Lower leg skin (tissue), 4 donors: ENCODE data around the gene CDYL2. TPM values are rescaled to one million over a fixed set of nuclear protein-coding genes. Genes with fewer than 3 reads are reported as not detected.

Experiments used
- DNase-seq, 2 donors: peaks; one replicate each; pipeline ENCODE4 v3.0.0-alpha.2; 2019; ENCODE audit warnings: low spot score in 2 of 2
- H3K4me3 ChIP-seq: fragments of 200-600 bp; sonication (generic); 2 replicates; pipeline ENCODE4 v1.5.1; 2017; ENCODE audit warnings: mild to moderate bottlenecking, low read depth; ENCODE audit not compliant: poor library complexity, severe bottlenecking
- POLR2A ChIP-seq, 2 donors: fragments of 450-650 bp; IDR thresholded peaks; one replicate each; pipeline ENCODE4 v1.6.1; 2016 to 2017; ENCODE audit warnings: antibody characterized with exemption in 2 of 2, mild to moderate bottlenecking in 1 of 2, moderate library complexity in 1 of 2
- WGBS, 2 donors: methylation state at CpG; one replicate each; pipeline ENCODE4 v1.1.5; 2018; 5-methylcytosine and 5-hydroxymethylcytosine counted together
- intact Hi-C: fragments of 100-400 bp; cut with DNase I; formaldehyde crosslinking; loops from one replicate; pipeline ENCODE4 v1.15.0; 2023; ENCODE audit warnings: low total_unique reads
- total RNA-seq, 4 donors: library from RNA; depleted of rRNA; stranded (reverse); fragments of >200 nt; gene quantifications; one replicate each; pipeline ENCODE4 v1.1.0, GENCODE V29; 2016
- TF ChIP-seq, protein P1 (sequence below), 3 donors: fragments of 450-650 bp; IDR thresholded peaks; one replicate each; pipeline ENCODE4 v1.5.1; 2016; ENCODE audit warnings: antibody characterized with exemption in 3 of 3, mild to moderate bottlenecking in 3 of 3, moderate library complexity in 2 of 3

Gene CDYL2
- total RNA-seq, 4 donors from 2014 or later: 1.3 to 1.9 (median 1.7) TPM

DNA sequence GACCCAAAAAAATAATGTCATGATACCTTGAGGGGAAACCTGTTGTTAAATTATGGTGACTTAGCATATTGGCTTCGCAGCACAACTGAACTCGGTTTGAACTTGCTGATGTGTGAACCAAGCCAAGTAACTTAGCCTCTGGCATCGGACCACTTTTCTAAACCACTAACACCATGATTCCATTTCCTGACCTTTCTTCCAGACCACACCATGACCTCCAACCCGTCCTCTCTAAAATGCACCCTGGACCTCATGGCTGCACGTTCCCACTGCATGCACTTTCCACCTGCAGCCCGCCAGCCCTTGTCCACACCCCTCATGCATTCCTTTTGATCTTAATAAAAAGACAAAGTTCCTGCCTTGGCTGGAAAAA lies 234.3 kb downstream of the CDYL2 start:
- H3K4me3 ChIP-seq: no peak overlapping the region
- 26 to 40% methylated on average over 6 of the region's 6 CpGs for WGBS, 2 donors
- TF ChIP-seq POLR2A (IDR thresholded peaks at IDR 0.05): no peak
- TF ChIP-seq, protein P1, sequence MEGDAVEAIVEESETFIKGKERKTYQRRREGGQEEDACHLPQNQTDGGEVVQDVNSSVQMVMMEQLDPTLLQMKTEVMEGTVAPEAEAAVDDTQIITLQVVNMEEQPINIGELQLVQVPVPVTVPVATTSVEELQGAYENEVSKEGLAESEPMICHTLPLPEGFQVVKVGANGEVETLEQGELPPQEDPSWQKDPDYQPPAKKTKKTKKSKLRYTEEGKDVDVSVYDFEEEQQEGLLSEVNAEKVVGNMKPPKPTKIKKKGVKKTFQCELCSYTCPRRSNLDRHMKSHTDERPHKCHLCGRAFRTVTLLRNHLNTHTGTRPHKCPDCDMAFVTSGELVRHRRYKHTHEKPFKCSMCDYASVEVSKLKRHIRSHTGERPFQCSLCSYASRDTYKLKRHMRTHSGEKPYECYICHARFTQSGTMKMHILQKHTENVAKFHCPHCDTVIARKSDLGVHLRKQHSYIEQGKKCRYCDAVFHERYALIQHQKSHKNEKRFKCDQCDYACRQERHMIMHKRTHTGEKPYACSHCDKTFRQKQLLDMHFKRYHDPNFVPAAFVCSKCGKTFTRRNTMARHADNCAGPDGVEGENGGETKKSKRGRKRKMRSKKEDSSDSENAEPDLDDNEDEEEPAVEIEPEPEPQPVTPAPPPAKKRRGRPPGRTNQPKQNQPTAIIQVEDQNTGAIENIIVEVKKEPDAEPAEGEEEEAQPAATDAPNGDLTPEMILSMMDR (IDR thresholded peaks at IDR 0.05): no peak
- DNase-seq: no peak
- intact Hi-C loops: no loop called here

DNA sequence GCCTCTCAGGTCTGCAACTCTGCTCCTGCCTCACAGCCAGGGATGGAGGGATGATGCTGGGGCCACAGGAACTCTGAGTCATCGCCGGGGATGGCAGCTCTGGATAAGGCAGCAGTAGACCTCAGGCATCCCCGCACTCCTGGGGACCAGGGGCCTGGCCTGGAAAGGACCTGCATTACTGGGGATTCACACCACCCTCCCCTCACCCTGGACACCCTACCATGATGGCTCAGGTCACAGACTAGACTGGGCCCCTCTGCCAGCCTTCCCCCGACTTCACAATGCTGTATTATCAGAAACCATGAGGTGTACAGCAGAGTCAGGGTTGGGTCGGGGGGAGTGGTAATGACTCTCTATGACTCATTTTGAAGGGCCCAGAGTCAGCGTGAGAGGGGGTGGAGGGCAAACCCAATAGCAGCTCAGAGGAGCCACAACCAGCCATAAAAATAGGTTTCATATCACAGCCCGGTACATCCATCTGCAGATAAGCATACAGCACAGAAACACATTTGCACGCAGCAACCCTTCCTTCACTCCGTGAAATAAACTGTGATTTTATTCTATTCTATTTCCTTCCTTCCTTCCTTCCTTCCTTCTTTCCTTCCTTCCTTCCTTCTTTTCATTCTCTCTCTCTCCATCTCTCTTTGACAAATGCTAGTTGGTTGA lies 234.8 kb downstream of the CDYL2 start:
- intact Hi-C loops: no loop called here

DNA sequence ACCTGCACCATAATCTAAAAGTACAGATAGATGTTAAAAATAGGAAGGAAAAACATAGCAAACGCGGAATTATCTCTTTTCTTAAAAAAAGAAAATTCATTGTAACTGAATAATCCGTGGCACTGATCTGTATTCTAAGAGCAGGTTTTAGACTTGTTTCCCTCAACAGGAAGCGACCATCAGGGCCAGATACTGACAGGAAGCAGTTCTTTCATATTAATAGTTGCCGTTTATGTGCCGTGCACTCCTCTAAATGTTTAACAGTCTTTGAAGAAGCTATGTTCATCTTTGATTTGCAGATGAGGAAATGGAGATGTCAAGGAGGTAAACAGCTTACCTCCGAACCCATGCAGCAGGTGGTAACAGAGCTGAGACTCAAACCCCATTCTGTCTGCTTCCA lies 240.0 kb downstream of the CDYL2 start:
- intact Hi-C loops: no loop called here
- TF ChIP-seq POLR2A (IDR thresholded peaks at IDR 0.05): no peak
- TF ChIP-seq, protein P1 (IDR thresholded peaks at IDR 0.05): no peak
- DNase-seq: no peak
- 64 to 70% methylated on average over 7 of the region's 7 CpGs for WGBS, 2 donors
- no peak overlapping the region for H3K4me3 ChIP-seq

More for the DNA sequence above, 234.8 kb downstream of the CDYL2 start:
- H3K4me3 ChIP-seq: no peak overlapping the region
- no peak for DNase-seq
- 39 to 53% methylated on average over 6 to 9 of the region's 9 CpGs for WGBS, 2 donors
- no peak for TF ChIP-seq POLR2A (IDR thresholded peaks at IDR 0.05)
- TF ChIP-seq, protein P1 (IDR thresholded peaks at IDR 0.05): no peak

DNA sequence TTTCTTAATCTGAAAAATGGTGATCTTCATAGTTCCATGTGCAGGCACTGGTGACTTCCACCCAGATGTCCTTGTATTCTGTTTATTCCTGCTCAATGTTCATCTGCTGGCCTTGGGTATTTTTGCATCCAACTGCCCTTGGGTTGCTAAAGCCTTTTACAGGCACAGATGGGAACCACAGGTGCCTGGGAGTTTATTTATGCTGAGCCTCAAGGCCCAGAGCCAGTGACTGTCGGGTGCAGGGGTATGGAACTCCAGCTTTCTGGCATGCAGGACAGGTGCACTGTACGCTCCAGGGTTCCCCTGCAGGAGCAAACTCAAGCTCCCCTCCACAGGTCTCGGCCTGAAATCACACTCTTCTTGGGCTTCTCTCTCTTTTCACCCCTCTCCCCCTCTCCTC lies 241.3 kb downstream of the CDYL2 start:
- no peak for TF ChIP-seq POLR2A (IDR thresholded peaks at IDR 0.05)
- TF ChIP-seq, protein P1 (IDR thresholded peaks at IDR 0.05): no peak
- intact Hi-C loops: no loop called here
- no peak for DNase-seq
- 84 to 88% methylated on average over 3 of the region's 3 CpGs for WGBS, 2 donors
- H3K4me3 ChIP-seq: no peak overlapping the region

DNA sequence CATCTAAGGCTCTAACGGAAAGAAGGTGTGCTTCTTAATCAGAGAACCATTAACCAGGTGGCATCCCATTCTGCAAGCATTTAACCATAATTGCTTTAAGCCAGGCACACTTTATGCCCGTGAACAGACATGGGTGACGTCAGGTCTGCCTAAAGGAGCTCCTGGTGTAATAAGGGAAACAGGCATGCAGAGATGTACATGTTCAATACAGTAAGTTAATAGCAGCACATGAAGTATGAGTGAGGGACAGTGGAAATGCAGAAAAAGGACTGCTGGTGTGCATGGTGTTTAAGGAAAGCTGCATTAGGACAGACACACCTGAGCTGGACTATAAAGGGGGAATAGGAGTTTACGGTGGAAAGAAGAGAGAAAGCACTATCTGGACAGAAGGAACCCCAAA lies 245.0 kb downstream of the CDYL2 start:
- no peak overlapping the region for H3K4me3 ChIP-seq
- TF ChIP-seq POLR2A (IDR thresholded peaks at IDR 0.05): no peak
- TF ChIP-seq, protein P1 (IDR thresholded peaks at IDR 0.05): no peak
- no peak for DNase-seq
- intact Hi-C loops: no loop called here
- WGBS, 2 donors: 43 to 54% methylated on average over 4 of the region's 4 CpGs

DNA sequence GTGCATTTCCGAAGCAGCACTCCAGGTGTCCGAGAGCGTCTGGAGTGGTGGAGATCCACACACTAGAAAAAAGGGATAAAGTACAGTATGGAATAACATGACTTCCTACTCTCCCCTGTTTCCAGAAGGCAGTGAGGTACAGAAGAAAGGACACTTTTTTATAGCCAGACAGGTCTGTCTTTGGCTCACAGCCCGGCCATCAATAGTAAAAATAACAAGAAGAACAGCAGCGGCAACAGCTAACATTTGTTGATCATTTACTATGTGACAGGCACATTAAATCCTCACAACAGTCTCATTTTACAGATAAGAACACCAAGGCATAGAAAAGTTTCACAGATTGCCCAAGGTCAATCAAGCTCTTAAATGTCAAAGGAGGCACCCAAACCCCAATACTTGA lies 247.4 kb downstream of the CDYL2 start:
- no peak for DNase-seq
- H3K4me3 ChIP-seq: no peak overlapping the region
- no peak for TF ChIP-seq POLR2A (IDR thresholded peaks at IDR 0.05)
- TF ChIP-seq, protein P1 (IDR thresholded peaks at IDR 0.05): no peak
- 81 to 85% methylated on average over 5 of the region's 5 CpGs for WGBS, 2 donors
- intact Hi-C loops: no loop called here
